HG03108 (cell line): ENCODE measurements around the gene PRKAR1A.
"Not testable (repeated sequence)": the region's sequence is repeated elsewhere in the genome, so short reads cannot be mapped to it uniquely, and the experiment has no call there.

Source experiments
- ATAC-seq: cut with Tn5 transposase; IDR thresholded peaks from one replicate; pipeline ENCODE4 v1.9.1; 2021; ENCODE audit warnings: moderate library complexity; ENCODE audit not compliant: unreplicated experiment

PRKAR1A gene

DNA sequence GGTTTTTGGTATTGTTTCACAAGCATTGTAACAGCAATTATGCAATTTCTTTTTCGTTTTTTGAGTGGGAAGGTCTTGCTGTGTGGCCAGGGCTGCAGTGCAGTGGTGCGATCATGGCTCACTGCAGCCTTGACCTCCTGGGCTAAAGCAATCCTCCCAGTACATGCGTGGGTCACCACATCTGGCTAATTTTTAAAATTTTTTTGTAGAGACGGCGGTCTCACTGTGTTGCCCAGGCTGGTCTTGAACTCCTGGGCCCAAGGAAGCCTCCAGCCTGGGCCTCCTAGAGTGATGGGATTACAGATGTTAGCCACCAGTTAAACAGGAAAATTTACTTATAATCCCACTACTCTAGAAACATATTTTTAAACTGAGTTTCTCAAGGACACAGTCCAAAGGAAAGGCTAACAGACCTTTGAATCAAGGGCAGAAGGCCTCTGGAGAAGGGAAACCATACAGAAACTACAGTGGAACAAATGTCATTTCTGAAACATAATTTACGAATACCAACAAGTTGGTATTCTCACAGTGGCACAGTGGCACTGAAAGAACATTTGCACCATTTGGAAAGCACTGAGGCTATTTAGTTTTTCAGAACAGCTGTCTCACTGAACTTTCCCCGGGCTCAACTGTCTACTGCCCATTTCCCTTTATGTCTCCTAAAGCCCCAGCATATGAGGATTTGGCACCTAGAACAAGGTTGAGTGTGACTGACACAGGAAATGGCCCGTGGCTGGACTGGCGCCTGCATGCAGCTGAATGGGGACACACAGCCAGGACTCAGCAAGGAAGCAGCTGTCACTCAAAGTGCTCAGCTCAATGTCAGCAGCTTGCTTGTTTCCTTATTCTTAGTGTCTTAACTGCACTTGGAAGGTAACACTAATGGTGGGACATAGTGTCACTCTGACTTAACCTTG lies 2.8 kb upstream of the PRKAR1A start:
- no peak for ATAC-seq

- no peak for ATAC-seq
These were observed 968 bp upstream of the PRKAR1A start for GRCh38 chr17:68511254-68511670.

DNA sequence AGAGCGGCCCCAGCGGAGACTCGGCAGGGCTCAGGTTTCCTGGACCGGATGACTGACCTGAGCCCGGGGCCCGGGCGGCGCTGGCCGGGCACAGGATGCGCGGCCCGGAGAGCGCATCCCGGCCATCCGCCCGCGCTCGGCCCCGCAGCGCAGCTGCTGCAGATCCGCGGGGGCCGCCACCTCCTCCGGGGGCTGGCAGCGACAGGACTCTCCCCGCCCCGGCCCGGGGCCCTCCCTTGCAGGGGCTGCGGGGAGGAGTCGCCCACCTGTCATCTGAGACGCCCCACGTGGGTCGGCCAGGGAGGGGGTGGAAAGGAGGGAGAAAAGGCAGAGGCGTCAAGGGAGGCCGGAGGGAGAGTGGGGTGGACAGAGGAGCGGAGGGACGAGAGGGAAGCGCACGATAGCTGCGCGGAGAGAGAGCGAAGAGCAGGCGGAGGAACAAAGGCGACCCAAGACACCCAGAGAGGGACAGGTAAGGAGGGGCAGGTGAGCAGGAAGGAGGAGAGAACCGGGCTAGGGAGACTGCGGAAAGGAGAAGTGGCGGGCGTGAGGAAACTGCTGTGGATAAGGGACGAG lies 471 bp upstream of the PRKAR1A start:
- peak; percentile 42 for ATAC-seq

DNA sequence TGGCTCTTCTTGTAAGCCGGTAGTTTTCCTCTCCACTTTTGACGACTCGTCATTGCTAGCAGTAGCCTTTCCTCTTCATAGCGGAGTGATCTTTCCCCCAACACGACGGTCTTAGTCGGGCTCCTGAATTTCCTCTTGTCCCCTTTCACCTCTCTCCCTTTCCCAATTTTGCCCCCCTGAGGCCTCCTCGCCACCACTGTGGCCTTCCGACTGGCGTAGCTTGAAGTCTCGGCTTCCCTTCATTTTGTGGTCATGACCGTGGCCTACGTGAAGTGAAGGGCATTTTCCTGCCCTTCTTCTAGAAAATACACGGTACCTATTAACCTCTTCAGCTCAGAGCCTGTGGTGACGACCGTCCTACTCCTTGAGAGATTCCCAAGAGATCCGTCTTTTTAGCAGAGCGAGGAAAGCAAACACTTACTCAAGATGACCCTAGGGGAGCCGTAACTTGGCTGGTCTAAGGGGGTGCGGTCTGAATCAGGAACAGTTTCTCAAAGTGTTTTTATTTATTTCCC lies 787 bp downstream of the PRKAR1A start:
- ATAC-seq = no peak

DNA sequence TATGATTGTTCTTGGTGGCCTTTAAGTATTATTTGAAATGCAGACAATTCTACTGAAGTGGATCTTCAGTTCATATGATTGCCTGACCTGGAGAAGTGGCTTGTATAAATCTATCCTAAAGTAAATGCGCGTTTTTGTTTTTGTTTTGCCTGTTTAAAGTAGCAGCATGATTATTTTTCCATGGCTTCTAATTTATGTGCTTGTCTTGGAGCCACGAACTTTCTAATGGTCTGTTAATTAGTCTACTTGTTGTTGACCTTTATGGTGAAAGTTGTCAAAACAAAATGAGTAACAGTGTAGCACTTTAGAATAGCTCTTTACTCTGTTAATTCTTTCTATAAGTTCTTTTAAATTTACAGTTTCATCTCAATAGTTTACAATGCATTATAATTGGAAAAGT lies 1.7 kb downstream of the PRKAR1A start:
- ATAC-seq = no peak

DNA sequence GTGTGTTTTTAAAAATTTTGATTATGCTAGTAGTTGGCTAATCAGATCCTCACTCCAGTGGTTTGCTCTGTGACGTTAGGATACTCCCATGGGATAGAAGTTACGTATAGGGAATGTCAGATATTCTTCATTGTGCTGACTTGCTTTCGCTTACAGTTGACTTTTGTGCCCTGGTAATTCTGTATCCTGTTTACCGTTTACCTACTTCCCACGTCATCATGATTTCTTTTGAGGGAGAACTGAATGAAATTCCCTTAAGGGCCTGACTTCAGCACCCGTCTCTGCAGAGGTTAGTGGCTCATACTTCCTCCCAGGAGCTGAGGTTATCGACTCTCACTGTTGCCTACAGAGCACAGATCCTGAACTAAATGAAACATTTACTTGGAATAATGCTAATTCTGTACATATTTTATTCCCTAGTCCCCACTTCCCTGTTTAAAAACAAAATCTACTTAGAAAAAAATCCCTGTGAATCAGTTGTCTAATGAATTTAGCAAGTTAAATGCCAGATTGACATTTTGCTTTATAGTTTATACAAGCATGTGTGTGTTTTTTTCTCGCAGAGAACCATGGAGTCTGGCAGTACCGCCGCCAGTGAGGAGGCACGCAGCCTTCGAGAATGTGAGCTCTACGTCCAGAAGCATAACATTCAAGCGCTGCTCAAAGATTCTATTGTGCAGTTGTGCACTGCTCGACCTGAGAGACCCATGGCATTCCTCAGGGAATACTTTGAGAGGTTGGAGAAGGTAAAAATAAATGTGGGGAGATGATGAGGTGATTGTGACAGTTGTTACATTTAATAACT lies 2.8 kb downstream of the PRKAR1A start:
- no peak for ATAC-seq

GRCh38 chr17:68516732-68517131 lies 4.5 kb downstream of the PRKAR1A start:
- no peak for ATAC-seq

- not testable (repeated sequence) for ATAC-seq
These were observed 5.4 kb downstream of the PRKAR1A start for GRCh38 chr17:68517605-68518004.

GRCh38 chr17:68518063-68518815 lies 6.0 kb downstream of the PRKAR1A start:
- ATAC-seq = no peak

DNA sequence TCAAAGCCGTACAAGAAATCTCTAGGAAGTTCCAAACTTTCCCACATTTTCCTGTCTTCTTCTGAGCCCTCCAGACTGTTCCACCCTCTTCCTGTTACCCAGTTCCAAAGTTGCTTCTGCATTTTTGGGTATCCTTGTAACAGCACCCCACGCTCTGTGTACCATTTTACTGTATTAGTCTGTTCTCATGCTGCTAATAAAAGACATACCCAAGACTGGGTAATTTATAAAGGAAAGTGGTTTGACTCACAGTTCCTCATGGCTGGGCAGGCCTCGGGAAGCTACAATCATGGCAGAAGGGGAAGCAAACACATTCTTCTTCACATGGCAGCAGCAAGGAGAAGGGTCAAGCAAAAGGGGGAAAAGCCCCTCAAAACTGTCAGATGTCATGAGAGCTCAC lies 6.8 kb downstream of the PRKAR1A start:
- ATAC-seq = not testable (repeated sequence)

DNA sequence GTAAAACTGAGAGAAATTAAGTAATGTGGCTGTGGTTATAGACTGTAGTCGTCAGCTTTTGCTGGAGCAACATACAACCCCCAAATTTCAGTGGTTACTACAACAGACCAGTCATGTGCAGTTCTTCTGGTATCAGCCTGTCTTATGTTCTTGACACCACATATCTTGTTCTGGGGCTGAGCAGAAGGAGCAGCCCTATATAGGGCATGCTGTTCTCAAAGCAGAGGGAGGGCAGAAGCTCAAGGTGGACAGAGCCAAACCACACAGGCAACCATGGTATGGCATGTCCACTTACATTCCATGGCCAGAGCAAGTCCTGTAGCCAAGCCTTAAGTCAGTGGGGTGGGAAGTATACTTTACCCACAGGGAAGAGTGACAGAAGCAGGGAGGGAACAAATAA lies 7.7 kb downstream of the PRKAR1A start:
- ATAC-seq = no peak

- ATAC-seq = no peak
These were observed 10.0 kb downstream of the PRKAR1A start for GRCh38 chr17:68522266-68522665.

DNA sequence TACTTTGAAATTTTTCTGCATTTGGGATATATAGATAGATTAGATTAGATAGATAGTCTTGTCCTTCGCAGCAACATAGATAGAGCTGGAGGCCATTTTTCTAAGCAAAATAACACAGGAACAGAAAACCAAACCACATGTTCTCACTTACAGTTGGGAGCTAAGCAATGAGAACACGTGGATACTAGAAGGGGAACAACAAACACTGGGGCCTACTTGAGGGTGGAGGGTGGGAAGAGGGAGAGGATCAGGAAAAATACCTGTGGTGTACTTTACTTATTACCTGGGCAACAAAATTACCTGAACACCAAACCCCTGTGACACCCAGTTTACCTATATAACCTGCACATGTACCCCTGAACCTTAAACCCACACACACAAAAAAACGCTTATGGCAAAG lies 14.3 kb downstream of the PRKAR1A start:
- ATAC-seq = no peak

GRCh38 chr17:68527314-68527713 lies 15.1 kb downstream of the PRKAR1A start:
- no peak for ATAC-seq

DNA sequence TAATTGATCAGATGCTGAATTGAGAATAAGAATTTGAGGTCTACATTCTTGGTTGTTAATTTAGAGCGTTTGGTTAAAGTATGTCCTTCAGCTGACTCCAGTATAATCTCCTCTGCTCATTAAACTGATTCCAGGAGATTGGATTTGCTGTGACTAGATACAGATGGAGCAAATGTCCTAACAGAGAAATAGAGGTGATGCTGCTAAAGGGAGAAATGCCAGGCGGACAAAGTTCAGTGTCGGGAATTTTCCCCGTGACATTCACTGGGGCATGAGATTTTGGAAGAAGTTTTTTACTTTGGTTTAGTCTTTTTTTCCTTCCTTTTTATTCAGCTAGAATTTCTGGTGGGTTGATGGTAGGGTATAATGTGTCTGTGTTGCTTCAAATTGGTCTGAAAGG lies 19.0 kb downstream of the PRKAR1A start:
- ATAC-seq = no peak

DNA sequence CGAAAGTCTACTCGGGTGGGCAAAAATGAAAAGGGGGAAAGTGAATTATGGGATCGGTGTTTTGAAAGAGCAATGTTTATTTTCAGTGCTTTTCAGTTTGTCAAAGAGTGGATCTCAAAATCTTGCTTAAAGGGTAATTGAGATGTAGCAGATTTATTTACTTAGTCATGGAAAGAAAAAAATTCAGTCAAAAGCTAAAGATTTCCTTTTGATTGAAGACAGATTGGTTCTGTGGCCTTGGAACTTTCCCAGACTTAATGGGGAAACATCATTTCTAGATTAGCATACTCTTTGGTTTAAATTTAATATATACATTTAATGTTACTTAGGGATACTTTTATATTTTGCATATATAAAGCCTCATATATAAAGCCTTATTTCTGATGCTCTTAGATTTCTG lies 20.6 kb downstream of the PRKAR1A start:
- ATAC-seq = no peak

DNA sequence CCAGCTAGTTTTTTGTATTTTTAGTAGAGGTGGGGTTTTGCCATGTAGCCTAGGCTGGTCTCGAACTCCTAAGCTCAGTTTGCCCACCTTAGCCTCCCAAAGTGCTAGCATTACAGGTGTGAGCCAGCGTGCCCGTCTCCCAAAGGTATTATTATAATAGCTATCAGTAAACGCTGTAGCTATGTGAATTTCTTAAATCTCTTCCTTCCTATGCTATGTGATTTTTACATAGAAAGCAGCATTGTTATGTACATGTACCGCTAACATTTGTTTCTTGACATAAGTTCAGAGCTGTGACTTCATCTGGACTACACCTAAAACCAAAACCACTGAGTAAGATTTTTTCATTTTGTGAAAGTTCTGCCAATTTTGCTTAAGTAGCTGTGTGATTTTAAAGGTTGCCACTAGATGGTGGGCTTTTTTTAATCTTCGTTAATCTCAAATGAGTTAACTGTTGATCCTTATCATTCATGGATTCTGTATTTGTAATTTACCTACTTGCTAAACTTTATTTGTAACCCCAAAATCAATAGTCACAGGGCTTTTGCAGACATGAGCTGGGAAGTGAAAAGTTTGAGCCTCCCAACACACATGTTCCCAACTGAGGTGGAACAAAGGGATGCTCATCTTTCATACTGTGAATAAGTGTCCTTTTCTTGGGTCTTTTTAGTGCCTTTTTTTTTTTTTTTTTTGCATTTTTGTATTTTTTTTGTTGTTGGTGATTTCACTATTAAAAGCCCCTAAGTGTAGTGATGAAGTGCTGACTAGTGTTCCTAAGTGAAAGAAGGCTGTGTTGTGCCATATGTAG lies 21.9 kb downstream of the PRKAR1A start:
- ATAC-seq = no peak

GRCh38 chr17:68534695-68535088 lies 22.5 kb downstream of the PRKAR1A start:
- no peak for ATAC-seq

GRCh38 chr17:68535922-68536321 lies 23.7 kb downstream of the PRKAR1A start:
- ATAC-seq = no peak
